ENCODE data around the gene IFNB1.

GRCh38 chr9:21042466-21042865 lies 35.3 kb downstream of the IFNB1 start:
- no peak for TF ChIP-seq CTCF (IDR thresholded peaks at IDR 0.05)
- TF ChIP-seq EZH2 (IDR thresholded peaks at IDR 0.05), result no peak

All from neural progenitor cell (in vitro differentiated cells).